AG10803 (cell line): Measurements from ENCODE around the gene SRR.

Experiments used
- DNase-seq: peaks from one replicate; pipeline ENCODE4 v3.0.0; 2010; ENCODE audit warnings: low read depth
- H3K4me3 ChIP-seq: 2 replicates; pipeline ENCODE4 v1.5.1; 2011; ENCODE audit warnings: mild to moderate bottlenecking, low read length, control low read depth
- TF ChIP-seq, protein P1 (sequence below): conservative IDR thresholded peaks from 2 replicates; pipeline ENCODE4 v1.5.1; 2011; ENCODE audit warnings: mild to moderate bottlenecking, low read length, control low read depth, inconsistent platforms

Gene SRR

DNA sequence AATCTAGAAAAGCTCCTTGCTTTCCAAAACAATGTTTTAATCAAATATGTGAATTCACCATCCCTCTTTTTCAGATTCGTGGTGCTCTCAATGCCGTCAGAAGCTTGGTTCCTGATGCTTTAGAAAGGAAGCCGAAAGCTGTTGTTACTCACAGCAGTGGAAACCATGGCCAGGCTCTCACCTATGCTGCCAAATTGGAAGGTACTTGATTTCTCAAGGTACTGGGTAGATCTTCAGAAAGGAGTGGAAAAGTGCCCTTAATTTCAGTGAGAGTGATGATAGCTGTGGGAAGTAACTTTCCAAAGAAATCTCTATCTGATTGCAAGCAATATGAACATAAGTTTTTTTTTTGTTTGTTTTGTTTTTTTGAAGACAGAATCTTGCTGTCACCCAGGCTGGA, 14.0 kb downstream of the SRR start:
- no peak overlapping the region for H3K4me3 ChIP-seq
- TF ChIP-seq, protein P1, sequence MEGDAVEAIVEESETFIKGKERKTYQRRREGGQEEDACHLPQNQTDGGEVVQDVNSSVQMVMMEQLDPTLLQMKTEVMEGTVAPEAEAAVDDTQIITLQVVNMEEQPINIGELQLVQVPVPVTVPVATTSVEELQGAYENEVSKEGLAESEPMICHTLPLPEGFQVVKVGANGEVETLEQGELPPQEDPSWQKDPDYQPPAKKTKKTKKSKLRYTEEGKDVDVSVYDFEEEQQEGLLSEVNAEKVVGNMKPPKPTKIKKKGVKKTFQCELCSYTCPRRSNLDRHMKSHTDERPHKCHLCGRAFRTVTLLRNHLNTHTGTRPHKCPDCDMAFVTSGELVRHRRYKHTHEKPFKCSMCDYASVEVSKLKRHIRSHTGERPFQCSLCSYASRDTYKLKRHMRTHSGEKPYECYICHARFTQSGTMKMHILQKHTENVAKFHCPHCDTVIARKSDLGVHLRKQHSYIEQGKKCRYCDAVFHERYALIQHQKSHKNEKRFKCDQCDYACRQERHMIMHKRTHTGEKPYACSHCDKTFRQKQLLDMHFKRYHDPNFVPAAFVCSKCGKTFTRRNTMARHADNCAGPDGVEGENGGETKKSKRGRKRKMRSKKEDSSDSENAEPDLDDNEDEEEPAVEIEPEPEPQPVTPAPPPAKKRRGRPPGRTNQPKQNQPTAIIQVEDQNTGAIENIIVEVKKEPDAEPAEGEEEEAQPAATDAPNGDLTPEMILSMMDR, result no peak
- no peak for DNase-seq

DNA sequence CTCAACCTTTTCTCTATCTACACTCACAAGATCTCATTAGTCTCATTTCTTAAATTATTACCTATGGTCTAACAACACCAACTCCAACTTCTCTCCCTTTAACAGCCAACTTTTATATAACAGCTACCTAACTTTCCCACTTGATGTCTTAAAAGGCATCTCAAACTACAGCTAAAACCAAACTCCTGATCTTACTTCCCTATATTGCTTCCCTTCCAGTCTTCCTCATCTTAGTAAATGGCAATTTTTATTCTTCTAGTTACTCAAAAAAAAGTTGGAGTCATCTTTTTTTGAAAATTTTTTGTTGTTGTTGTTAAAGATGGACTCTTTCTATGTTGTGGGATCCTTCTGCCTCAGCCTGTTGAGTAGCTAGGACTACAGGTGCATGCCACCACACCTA, 15.3 kb downstream of the SRR start:
- DNase-seq, result no peak
- H3K4me3 ChIP-seq, result no peak overlapping the region
- TF ChIP-seq, protein P1, result no peak

DNA sequence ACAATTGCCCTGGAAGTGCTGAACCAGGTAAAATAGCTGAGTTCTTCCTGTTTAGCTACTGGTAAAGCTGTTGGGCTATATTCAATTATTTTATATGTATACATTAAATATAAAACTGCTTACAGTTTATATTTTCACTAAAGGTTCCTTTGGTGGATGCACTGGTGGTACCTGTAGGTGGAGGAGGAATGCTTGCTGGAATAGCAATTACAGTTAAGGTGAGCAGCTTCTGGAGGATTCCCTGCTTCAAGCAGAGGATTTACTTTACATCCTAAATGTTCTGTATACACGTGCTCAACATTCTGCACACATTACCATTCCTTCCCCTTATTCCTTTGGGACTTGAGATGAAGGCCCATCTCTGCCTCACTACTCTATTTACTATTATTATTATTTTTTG, 17.6 kb downstream of the SRR start:
- H3K4me3 ChIP-seq, result no peak overlapping the region
- no peak for DNase-seq
- TF ChIP-seq, protein P1, result no peak

DNA sequence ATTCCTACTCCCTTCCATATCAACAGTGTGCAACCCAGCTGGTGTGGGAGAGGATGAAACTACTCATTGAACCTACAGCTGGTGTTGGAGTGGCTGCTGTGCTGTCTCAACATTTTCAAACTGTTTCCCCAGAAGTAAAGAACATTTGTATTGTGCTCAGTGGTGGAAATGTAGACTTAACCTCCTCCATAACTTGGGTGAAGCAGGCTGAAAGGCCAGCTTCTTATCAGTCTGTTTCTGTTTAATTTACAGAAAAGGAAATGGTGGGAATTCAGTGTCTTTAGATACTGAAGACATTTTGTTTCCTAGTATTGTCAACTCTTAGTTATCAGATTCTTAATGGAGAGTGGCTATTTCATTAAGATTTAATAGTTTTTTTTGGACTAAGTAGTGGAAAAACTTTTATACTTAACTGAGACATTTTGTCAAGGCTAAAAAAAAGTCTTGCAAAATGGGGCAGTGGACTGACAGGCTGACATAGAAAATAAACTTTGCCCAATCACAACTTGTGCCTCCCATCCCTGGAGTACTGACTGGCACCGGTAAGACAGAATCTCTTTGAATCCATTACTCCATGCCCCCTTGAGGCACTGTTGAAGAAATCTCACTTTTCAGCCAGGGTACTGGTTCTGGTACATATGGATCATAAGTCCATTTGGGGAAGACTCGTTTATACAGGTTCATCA, 20.0 kb downstream of the SRR start:
- TF ChIP-seq, protein P1, result no peak
- H3K4me3 ChIP-seq, result no peak overlapping the region

DNA sequence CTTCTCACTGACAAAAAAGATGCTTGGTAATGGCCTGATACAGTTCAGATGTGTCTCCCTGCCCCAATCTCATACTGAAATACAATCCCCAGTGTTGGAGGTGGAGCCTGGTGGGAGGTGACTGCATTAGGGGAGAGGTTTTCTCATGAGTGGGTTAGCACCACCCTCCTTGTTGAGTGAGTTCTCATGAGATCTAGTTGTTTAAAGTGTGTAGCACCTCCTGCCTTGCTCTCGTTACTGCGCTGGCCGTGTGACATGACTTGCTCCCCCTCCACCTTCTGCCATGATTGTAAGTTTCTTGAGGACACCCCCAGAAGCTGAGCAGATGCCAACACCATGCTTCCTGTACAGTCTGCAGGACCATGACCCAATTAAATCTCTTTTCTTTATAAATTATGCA, 27.6 kb downstream of the SRR start:
- no peak for DNase-seq
- TF ChIP-seq, protein P1, result no peak
- H3K4me3 ChIP-seq, result no peak overlapping the region

More for the DNA sequence above, 20.0 kb downstream of the SRR start:
- no peak for DNase-seq

DNA sequence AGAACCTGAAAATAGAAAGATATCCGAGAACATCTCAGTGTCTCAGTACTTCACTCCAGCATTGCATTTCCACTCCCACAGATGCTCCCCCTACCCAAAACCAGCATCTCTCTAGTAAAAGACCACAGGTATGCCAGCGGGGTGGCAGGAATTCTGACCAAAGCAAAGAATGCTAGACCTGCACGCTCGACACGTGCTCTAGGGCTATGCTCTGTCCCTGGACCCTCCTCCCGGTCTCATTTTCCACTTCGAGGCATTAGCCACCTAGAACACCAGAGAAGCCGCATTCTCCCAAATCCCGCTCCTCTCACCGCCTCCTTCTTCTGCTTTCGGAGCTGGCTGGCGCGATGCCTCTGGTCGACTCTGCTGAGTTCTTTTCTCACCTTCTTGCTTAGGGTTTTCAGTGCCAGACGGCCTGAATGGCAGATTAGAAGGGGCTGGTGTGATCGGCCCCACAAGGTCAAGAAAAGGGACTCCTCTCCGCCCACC, 32.0 kb downstream of the SRR start:
- DNase-seq, result peak; percentile 27
- TF ChIP-seq, protein P1, result no peak
- peak overlapping the region; percentile 93 for H3K4me3 ChIP-seq

DNA sequence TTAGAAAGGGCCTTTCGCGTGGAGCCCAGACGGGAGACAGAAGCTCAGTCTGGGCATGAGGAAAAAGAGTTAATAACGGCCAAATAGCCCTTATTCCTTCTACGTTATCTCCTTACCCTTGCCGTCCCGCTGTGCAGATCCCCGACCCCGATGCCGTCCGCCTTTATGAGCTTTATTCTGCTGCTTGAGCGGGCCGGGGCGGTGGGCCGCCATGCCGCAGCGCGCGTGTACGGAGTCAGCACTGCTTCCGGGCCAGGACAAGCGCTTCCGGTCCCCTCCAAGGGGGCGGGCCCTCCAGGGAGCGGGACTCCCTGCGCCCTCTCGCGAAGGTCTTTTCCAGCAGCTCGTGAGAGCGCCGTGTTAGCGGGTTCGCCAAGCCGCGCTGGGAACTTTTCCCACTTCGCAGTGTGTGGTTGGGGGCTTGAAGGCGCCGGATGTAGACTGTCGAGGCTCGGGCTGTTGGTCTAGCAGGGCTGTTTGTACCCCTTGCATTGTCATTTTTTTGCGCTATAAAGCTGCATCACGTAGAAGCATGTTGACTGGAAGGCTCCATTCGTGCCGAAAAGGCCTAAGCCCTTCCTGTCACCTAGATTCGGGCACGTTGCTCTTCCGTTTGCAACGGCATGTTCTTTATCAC, 32.6 kb downstream of the SRR start, which contains the start of gene TSR1:
Gene TSR1 (minus strand): TSS at position 243 of the 637 bp plus-strand sequence. CDS start 30 bp downstream, at position 213.
- peak within 1 kb of the TSS; percentile 93 for H3K4me3 ChIP-seq
- TF ChIP-seq, protein P1, result peak; percentile 35
- peak; percentile 87 for DNase-seq
